OCI-LY3 (cell line): ENCODE data around the gene NALF2.

Source experiments
- H2AFZ ChIP-seq: fragments of 200-600, 300-600 bp; shearing (Covaris generic); 2 replicates; pipeline ENCODE4 v1.6.0; 2014; ENCODE audit warnings: antibody characterized with exemption, low read depth, low read length
- H3K27ac ChIP-seq: fragments of 200-600, 300-600 bp; sonication (generic); 2 replicates; pipeline ENCODE4 v1.5.1; 2014; ENCODE audit warnings: mild to moderate bottlenecking, low read length, moderate library complexity, mixed read lengths
- H3K27me3 ChIP-seq: fragments of 200-600, 300-600 bp; sonication (generic); 2 replicates; pipeline ENCODE4 v1.6.1; 2014; ENCODE audit warnings: low read depth, low read length, mixed read lengths
- H3K36me3 ChIP-seq: fragments of 200-600, 300-600 bp; sonication (generic); replicated peaks from 2 replicates; pipeline ENCODE3; 2014; ENCODE audit warnings: low read depth, low read length, mixed read lengths
- H3K4me1 ChIP-seq: fragments of 300-600, 200-600 bp; sonication (generic); 2 replicates; pipeline ENCODE4 v1.6.1; 2014; ENCODE audit warnings: low read length, mixed read lengths
- H3K4me2 ChIP-seq: fragments of 200-600, 300-600 bp; sonication (generic); 2 replicates; pipeline ENCODE4 v1.6.1; 2014; ENCODE audit warnings: low read length, mixed read lengths
- H3K4me3 ChIP-seq: fragments of 300-600, 200-600 bp; sonication (generic); 2 replicates; pipeline ENCODE4 v1.5.1; 2014; ENCODE audit warnings: antibody characterized with exemption, mild to moderate bottlenecking, low read length, moderate library complexity
- H3K79me2 ChIP-seq: fragments of 300-600, 200-600 bp; shearing (Covaris generic); 2 replicates; pipeline ENCODE4 v1.6.1; 2014; ENCODE audit warnings: mild to moderate bottlenecking, low read length, mixed read lengths
- H3K9ac ChIP-seq: fragments of 300-600, 200-600 bp; shearing (Covaris generic); 2 replicates; pipeline ENCODE4 v1.6.0; 2014; ENCODE audit warnings: mild to moderate bottlenecking, low read length, moderate library complexity
- H3K9me3 ChIP-seq: fragments of 200-600, 300-600 bp; shearing (Covaris generic); 2 replicates; pipeline ENCODE4 v1.6.1; 2014; ENCODE audit warnings: low read length, mixed read lengths; ENCODE audit not compliant: insufficient read depth
- H4K20me1 ChIP-seq: fragments of 200-600, 300-600 bp; sonication (generic); 2 replicates; pipeline ENCODE4 v1.6.1; 2016; ENCODE audit warnings: low read length, mixed read lengths; ENCODE audit not compliant: insufficient read depth
- EZH2phosphoT487 ChIP-seq: fragments of 200-600 bp; shearing (Covaris generic); IDR thresholded peaks from 2 replicates; pipeline ENCODE4 v1.6.1; 2018; ENCODE audit warnings: antibody characterized with exemption, mixed run types, low read depth
- TF ChIP-seq, protein P1 (sequence below): fragments of 200-600, 300-600 bp; sonication (generic); IDR thresholded peaks from 2 replicates; pipeline ENCODE4 v1.5.1; 2014; ENCODE audit warnings: antibody characterized with exemption, low read length, low read depth

NALF2 gene

DNA sequence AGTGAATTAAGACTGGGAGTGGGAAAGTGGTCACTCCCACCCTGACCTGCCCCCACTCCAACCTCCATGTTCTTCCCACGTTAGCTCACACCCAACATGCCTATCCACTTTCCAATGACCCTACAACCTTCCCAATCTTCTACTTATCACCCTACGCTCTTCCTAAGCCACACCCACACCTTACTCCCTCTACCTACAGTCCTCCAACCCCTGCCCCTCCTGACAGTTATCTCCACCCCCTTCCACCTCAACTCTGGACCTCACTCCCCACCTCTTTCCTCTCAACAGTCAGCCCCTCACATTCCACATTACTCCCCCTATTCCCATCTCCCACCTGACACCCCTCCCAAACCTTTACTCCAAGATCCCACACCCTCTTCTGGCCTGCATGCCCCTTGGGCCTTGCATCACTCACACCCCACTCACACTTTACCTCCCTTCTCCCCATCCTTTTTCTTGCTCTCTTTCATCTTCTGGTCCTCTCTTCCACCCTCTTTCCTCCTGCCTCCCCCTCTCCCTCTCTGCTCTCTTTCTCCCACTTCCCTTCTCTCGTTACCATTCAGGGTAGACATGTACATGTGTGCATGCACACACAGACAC is 6.9 kb downstream of the NALF2 start:
- no peak overlapping the region for H3K4me2 ChIP-seq
- TF ChIP-seq, protein P1, sequence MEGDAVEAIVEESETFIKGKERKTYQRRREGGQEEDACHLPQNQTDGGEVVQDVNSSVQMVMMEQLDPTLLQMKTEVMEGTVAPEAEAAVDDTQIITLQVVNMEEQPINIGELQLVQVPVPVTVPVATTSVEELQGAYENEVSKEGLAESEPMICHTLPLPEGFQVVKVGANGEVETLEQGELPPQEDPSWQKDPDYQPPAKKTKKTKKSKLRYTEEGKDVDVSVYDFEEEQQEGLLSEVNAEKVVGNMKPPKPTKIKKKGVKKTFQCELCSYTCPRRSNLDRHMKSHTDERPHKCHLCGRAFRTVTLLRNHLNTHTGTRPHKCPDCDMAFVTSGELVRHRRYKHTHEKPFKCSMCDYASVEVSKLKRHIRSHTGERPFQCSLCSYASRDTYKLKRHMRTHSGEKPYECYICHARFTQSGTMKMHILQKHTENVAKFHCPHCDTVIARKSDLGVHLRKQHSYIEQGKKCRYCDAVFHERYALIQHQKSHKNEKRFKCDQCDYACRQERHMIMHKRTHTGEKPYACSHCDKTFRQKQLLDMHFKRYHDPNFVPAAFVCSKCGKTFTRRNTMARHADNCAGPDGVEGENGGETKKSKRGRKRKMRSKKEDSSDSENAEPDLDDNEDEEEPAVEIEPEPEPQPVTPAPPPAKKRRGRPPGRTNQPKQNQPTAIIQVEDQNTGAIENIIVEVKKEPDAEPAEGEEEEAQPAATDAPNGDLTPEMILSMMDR = no peak
- no peak for TF ChIP-seq EZH2phosphoT487

DNA sequence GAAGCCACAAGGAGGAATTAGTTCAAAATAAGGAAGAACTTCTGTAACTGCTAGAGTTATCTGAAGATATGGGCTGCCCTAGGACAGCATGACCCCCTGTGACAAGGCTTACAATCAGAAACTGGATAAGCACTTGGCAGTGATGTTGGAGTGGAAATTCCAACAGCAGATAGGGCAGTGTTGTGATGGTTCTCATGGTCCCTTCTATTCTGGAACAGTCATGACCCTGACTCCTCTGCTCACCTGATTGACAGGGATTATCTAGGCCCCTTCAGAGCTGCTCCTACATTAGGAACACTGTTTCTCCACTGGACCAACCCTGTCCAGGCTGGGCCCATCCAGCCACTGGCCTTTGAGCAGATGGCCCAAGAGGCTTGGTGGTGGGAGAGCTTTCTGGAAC is 17.9 kb downstream of the NALF2 start:
- Histone ChIP-seq H3K27ac (no peak overlapping the region), H3K4me1 (no peaks in the 10 kb centered on the region), H4K20me1 (no peaks in the 10 kb centered on the region), H3K9ac (no peak overlapping the region), H3K79me2 (no peaks in the 10 kb centered on the region), H3K9me3 (no peaks in the 10 kb centered on the region), H3K27me3 (no peaks in the 10 kb centered on the region), H2AFZ (no peak overlapping the region), H3K36me3 (no peaks in the 10 kb centered on the region), H3K4me3 (no peak overlapping the region), H3K4me2 (no peak overlapping the region)
- no peak for TF ChIP-seq EZH2phosphoT487

More for the DNA sequence above, 6.9 kb downstream of the NALF2 start:
- no peak overlapping the region for H3K4me3 ChIP-seq
- no peaks in the 10 kb centered on the region for H3K36me3 ChIP-seq
- no peaks in the 10 kb centered on the region for H3K4me1 ChIP-seq
- no peaks in the 10 kb centered on the region for H3K9me3 ChIP-seq
- no peak overlapping the region for H3K9ac ChIP-seq
- no peak overlapping the region for H3K27ac ChIP-seq
- H4K20me1 ChIP-seq = no peaks in the 10 kb centered on the region
- H2AFZ ChIP-seq = no peak overlapping the region
- H3K27me3 ChIP-seq = no peaks in the 10 kb centered on the region
- H3K79me2 ChIP-seq = no peaks in the 10 kb centered on the region

DNA sequence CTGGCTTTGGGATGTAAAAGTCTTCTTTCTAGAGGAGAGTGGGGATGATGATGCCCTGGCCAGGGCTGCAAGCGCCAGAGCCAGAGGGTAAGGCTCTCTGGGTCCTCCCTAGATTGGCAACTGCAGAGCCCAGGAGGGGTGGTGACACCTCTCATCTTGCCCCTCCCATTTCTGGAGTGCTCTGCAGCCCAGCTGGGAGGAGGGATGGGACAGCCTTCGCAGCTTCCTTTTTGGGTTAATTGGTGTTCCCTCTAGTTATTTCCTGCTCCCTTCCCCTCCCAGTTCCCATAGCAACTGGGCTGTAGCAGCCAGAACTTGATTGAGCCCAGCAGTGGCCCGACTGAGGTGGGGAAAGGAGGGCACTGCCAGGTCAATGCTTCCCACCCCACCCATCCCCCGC is 19.2 kb downstream of the NALF2 start:
- Histone ChIP-seq H3K4me1 (no peaks in the 10 kb centered on the region), H3K4me2 (no peak overlapping the region), H3K9me3 (no peaks in the 10 kb centered on the region), H2AFZ (no peak overlapping the region), H3K4me3 (no peak overlapping the region), H3K9ac (no peak overlapping the region), H4K20me1 (no peaks in the 10 kb centered on the region), H3K79me2 (no peaks in the 10 kb centered on the region), H3K27ac (no peak overlapping the region), H3K27me3 (no peaks in the 10 kb centered on the region), H3K36me3 (no peaks in the 10 kb centered on the region)
- TF ChIP-seq, protein P1 = no peak
- TF ChIP-seq EZH2phosphoT487 = no peak

DNA sequence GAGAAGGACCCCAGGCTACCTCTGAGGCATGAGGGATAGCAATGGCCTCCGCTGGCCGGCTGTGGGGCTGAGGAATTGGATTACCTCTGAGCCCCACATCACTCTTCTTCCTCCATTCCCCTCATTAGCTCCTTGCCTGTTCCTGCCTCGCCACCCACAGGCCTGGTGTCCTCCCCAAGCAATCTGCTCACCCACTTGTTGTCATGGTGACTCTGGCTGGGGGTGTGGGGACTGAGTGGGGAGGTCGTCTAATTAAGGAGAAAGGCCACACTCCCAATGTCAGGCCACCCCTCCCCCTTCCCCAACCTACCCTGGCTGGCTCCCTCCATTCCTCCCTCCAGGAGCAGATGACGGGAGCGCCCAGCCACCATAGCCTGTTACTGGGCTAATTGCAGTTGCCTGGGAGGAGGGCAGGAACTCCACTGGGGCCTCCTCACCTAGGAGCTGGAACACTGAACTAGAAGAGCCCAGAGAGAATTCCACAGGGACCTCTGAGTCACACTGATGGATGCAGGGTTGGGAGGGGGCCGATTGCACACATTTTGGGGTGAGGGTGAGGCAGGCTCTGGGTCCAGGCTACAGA is 20.7 kb downstream of the NALF2 start:
- no peaks in the 10 kb centered on the region for H4K20me1 ChIP-seq
- no peaks in the 10 kb centered on the region for H3K27me3 ChIP-seq
- no peaks in the 10 kb centered on the region for H3K9me3 ChIP-seq
- no peak overlapping the region for H3K9ac ChIP-seq
- no peak overlapping the region for H3K27ac ChIP-seq
- H3K4me1 ChIP-seq = no peaks in the 10 kb centered on the region
- TF ChIP-seq, protein P1 = no peak
- no peak for TF ChIP-seq EZH2phosphoT487
- no peaks in the 10 kb centered on the region for H3K79me2 ChIP-seq
- H2AFZ ChIP-seq = no peak overlapping the region
- H3K4me3 ChIP-seq = no peak overlapping the region
- H3K4me2 ChIP-seq = no peak overlapping the region
- no peaks in the 10 kb centered on the region for H3K36me3 ChIP-seq
